Measurements from ENCODE around the gene AMBP.

AMBP gene

DNA sequence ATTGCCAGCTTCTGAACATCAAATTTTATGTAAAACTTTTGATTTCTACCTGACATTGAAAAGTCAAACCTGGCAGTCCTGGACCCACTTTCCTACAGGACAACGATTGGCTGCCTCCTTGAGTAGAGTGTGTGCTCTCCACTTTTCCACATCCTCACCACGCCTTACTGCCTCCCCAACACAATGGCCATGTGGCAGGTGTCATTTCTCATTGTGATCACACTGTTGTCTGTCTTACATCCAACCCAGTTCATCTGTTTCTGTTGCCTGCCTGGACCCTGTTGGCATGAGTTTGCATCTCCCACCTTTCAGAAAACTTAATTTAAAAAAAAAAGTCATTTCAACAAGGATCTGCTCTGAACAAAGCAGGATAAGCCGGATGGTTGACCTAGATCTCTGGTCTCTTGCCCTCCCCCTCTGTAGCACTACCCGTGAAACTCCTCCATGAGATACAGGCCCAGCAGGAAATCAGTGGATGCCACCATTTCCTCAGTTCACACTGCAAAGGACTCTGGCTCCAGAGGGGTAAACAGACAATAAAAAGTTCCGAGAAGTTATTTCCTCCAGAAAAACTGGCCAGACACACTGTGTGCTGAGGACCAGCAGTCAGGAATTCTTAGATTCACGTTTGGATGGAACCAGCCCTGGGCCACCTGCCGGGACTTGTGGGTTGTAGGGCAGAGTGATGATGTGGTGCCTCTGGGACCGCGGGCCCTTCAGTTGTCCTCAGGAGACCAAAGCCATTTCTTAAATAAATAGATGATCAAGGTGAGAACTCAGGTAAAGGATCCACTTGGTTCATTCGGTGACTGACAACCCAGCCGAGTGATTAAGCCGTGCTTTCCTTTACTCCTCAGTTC is 48.6 kb downstream of the AMBP start:
- no peak for DNase-seq

DNA sequence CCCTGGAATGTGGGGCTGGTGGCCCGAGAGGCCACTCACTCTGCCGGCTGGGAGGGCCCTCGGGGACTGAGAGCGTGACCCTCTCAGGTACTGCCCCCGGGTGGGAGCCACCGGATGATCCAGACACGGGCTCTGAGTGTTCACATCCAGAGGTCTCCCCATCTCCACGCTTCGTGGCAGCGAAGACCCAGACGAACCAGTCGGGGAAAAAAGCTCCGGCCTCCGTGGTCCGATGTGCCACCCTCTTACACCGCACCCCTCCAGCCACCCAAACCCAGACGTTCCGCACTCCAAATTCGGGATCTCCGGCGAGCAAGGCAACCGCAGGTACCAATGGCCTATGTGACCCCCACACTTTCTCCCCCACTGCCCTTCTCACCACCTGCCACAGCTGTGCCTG is 49.5 kb downstream of the AMBP start:
- DNase-seq = no peak

DNA sequence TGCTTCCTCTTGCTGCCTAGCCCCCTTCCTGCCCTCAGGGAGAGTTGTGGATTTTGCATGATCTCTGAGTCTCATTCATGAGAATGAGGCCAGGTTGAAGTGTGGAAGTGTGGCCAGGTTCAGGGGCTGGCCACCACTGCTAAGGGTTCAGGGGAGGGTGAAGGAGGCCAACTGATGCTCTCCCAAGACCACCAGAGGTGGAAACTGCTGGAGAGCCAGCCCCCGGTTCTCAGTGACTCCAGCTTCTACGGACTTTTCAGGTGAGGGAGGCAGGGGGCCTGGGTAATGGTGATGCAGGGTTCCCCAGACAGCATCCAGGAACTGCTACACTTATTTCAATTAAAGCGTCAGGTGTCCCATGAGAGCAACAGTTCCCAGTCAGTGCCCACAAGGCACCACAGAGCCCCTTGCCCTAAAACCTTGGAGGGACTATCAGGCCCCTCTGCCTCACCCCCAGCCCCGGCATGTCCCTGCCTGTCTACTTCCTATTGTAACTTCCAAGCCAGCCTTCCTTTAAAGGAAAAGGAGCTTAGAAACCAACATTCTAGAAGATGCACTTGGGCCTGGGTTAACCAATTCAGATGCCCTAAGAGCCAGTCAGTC is 50.1 kb downstream of the AMBP start:
- DNase-seq = no peak

DNA sequence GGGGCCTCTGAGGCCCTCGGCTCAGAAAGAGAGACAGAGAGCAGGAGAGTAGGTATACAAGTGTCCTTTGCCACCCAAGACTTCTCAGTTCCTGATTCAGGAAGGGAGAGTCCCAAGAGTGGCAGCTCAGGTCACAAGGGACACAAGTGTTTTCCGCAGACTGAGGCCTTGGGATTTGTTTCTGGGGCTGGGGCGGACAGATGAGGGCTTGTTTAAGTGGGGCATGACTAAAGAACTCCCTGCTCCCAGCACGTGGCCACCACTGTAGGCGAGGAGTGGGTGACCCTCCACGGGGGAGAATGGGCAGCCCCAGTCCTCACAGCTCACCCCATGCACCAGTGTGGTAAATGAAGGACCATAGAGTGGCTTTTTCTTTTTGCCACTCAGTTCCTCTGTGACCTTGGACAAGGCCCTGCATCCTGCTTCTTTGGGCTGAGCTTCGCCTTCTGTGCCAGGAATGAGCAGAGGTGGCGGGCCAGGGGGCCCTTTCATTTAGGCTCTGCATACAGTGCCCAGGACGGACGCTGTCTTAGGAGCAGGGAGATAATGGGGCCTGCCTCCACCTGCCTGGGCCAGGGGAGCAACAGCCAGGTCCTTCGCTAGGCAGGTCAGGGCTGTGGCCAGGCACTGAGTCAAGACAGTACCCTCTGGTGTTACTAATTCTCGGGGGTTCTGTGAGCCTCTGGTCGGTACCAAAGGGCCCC is 50.8 kb downstream of the AMBP start:
- no peak for DNase-seq

- no peak for DNase-seq
Measured at GRCh38 chr9:114026335-114026734, 51.8 kb downstream of the AMBP start.

- no peak for DNase-seq
Measured at GRCh38 chr9:114025760-114026159, 52.3 kb downstream of the AMBP start.

- DNase-seq = no peak
Measured at GRCh38 chr9:114025196-114025753, 52.8 kb downstream of the AMBP start.

DNA sequence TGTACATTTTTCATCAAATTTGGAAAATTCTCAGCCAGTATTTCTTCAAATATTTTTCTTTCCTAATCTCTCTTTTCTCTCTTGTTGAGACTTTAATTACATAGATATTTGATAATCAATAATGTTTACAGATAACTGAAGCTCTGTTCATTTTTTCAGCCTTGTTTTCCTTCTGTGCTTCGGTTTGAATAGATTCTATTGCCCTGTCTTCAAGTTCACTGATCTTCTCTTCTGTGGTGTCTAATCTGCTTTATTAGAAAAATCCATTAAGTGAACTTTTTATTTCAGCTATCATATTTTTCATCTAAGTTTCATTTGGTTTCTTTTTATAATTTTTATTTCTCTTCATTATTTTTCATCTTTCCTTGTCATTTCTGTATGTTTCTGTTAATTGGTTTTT is 54.1 kb downstream of the AMBP start:
- DNase-seq = no peak

- DNase-seq = no peak
Measured at GRCh38 chr9:114021578-114021977, 56.5 kb downstream of the AMBP start.

GRCh38 chr9:114017741-114018715 is 60.1 kb downstream of the AMBP start:
- no peak for DNase-seq

DNA sequence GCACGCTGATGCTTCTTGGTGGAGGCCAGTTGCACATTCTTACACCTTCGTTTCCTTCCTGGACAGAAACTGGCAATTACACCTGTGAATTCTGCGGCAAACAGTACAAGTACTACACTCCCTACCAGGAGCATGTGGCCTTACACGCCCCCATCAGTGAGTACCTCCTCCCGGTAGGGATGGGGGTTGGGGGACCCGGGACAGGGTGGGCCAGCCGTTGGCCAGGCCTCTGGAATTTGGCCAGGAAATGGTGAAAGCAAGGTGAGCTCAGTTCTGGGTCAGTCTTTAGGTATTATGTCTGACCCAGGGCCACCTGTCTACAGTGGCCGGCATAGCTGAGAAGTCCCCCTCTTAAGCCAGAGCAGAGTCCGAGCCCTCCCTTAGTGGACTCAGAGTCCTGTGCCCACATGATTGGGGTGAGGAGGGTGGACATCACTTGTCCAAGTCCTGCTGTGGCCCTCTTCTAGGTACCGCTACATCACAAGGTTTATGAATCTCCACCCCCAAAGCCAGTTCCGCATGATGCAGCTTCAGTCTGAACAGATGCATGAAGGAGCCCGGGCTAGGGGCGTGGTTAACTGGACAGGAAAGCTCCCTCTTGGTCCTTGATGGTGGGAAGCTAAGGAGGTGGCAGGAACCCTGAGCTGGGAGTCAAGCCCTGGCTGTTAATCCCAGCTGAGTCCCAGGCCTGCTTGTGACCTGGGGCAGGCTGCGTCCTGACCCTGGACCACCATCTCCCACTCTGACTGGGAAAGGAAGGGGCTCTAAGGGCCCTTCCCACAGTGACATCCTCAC is 61.3 kb downstream of the AMBP start:
- DNase-seq = no peak

DNA sequence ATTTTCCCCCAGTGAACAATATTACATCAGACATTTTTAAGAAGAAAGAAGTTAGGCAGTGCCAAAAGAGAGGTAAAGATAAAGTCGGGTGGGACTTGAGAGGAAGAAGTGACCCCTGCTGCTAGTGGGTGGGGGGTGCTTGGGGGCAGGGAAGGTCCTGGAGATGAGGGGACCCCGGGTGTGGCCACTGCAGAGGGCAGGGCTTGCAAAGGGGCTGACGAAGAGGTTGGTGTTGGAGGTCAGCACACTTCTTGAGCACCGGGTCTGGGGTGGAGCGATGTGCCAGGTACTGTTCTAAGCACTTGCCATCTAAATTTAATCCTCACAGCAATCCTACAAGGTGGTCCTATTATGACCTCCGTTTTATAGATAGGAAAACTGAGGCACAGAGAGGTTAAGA is 62.0 kb downstream of the AMBP start:
- DNase-seq = no peak

GRCh38 chr9:114015607-114016006 is 62.5 kb downstream of the AMBP start:
- no peak for DNase-seq

- no peak for DNase-seq
Measured at GRCh38 chr9:114014044-114014443, 64.1 kb downstream of the AMBP start.

GRCh38 chr9:114012126-114012525 is 66.0 kb downstream of the AMBP start:
- no peak for DNase-seq

- no peak for DNase-seq
Measured at GRCh38 chr9:114011313-114011712, 66.8 kb downstream of the AMBP start.

Measured in activated naive CD4-positive, alpha-beta T cell (primary cell).